T-cell (primary cell): ENCODE data around the gene KCNK15. TPM values are rescaled to one million over a fixed set of nuclear protein-coding genes. Genes with fewer than 3 reads are reported as not detected.

Experiments used
- ATAC-seq, 4 experiments: fragments of 200-7000 bp in 3 of 4; fragments of 150-1000 bp in 1 of 4; cut with Tn5 transposase; replicated peaks in 1 of 4; 1 replicate in 3 of 4; 2 replicates in 1 of 4; pipeline ENCODE4 v1.10.0; 2021; ENCODE audit warnings: moderate library complexity in 3 of 4, mild to moderate bottlenecking in 2 of 4, moderate number of reproducible peaks in 1 of 4
- CTCF ChIA-PET, 2 donors: fragments of 300-600 bp; sonication (Branson Sonifier 250); formaldehyde crosslinking; loops; one replicate each; lab custom pipeline; 2022; ENCODE audit warnings: antibody characterized with exemption in 2 of 2; lab: Charles Lee
- POLR2A ChIA-PET, 2 donors: fragments of 300-600 bp; sonication (Branson Sonifier 250); formaldehyde crosslinking; loops; one replicate each; lab custom pipeline; 2022; ENCODE audit warnings: antibody characterized with exemption in 2 of 2; lab: Charles Lee
- DNase-seq, 35 experiments: peaks; one replicate each; pipeline versions ENCODE4 v3.0.0 to v3.0.0-alpha.2; 2013 to 2023
- H3K27ac ChIP-seq: one replicate; pipeline ENCODE4 v1.5.1; 2013; ENCODE audit warnings: low read length
- H3K27me3 ChIP-seq, 2 experiments: replicated peaks in 1 of 2; 1 replicate in 1 of 2; 2 replicates in 1 of 2; pipeline versions ENCODE4 v1.6.1 to v1.7.0; 2013; ENCODE audit warnings: low read length in 1 of 2, mixed read lengths in 1 of 2; ENCODE audit not compliant: control insufficient read depth in 2 of 2, insufficient read depth in 2 of 2; ENCODE audit errors: extremely low read depth in 1 of 2
- H3K36me3 ChIP-seq, 2 donors: 1 replicate in 1 of 2; 2 replicates in 1 of 2; pipeline versions ENCODE4 v1.6.1 to v1.7.0; 2013; ENCODE audit warnings: low read length in 1 of 2; ENCODE audit not compliant: control insufficient read depth in 2 of 2, insufficient read depth in 1 of 2; ENCODE audit errors: extremely low read depth in 1 of 2
- H3K4me1 ChIP-seq, 2 experiments: 1 replicate in 1 of 2; 2 replicates in 1 of 2; pipeline versions ENCODE4 v1.6.1 to v1.7.0; 2013; ENCODE audit warnings: low read length in 2 of 2, mixed read lengths in 1 of 2; ENCODE audit not compliant: insufficient read depth in 2 of 2, control insufficient read depth in 1 of 2; ENCODE audit errors: extremely low read depth in 1 of 2
- H3K4me3 ChIP-seq, 2 donors: 1 replicate in 1 of 2; 2 replicates in 1 of 2; pipeline versions ENCODE4 v1.5.1 to v1.7.0; 2013; ENCODE audit warnings: mild to moderate bottlenecking in 2 of 2, low read length in 1 of 2, moderate library complexity in 1 of 2; ENCODE audit not compliant: control insufficient read depth in 1 of 2; ENCODE audit errors: extremely low read depth in 1 of 2
- H3K9me3 ChIP-seq: 2 replicates; pipeline ENCODE4 v1.7.0; 2013
- H3K27ac Mint-ChIP-seq, 2 donors: one replicate each; pipeline ENCODE4 v1.8.0; 2020 to 2021; ENCODE audit warnings: mild to moderate bottlenecking in 2 of 2, mixed read lengths in 2 of 2
- H3K27me3 Mint-ChIP-seq, 2 donors: one replicate each; pipeline ENCODE4 v1.8.0; 2021 to 2022; ENCODE audit warnings: mixed read lengths in 2 of 2
- H3K36me3 Mint-ChIP-seq: one replicate; pipeline ENCODE4 v1.8.0; 2021; ENCODE audit warnings: mixed read lengths
- H3K4me1 Mint-ChIP-seq, 3 donors: one replicate each; pipeline ENCODE4 v1.8.0; 2020 to 2022; ENCODE audit warnings: mixed read lengths in 3 of 3, mild to moderate bottlenecking in 1 of 3
- H3K4me3 Mint-ChIP-seq, 3 donors: one replicate each; pipeline ENCODE4 v1.8.0; 2020 to 2022; ENCODE audit warnings: mild to moderate bottlenecking in 3 of 3, mixed read lengths in 3 of 3, moderate library complexity in 3 of 3
- H3K9me3 Mint-ChIP-seq, 3 donors: one replicate each; pipeline ENCODE4 v1.8.0; 2020 to 2022; ENCODE audit warnings: mixed read lengths in 3 of 3
- WGBS: methylation state at CpG from one replicate; pipeline ENCODE4 v1.1.5; 2013; ENCODE audit warnings: missing lambda C conversion rate; ENCODE audit not compliant: insufficient coverage; 5-methylcytosine and 5-hydroxymethylcytosine counted together
- total RNA-seq, 35 experiments: library from RNA in 6 of 35; stranded (reverse) in 6 of 35; fragments of 120-200 nt in 1 of 35; gene quantifications; one replicate each; pipeline versions ENCODE4 v1.2.1 to v1.2.4 and lab custom pipeline; 2013 to 2026

KCNK15 gene
- total RNA-seq, 5 donors from 2014 or later (not counting 1 experiment from before 2014, with no cell fraction given) = 0.13 TPM; not detected in 4

- H3K27ac Mint-ChIP-seq = no peak overlapping the region
- Histone ChIP-seq H3K4me3 (no peak overlapping the region), H3K27me3 (peaks cover 0 to 42% of the 10 kb centered on the region in 2 experiments), H3K27ac (no peak overlapping the region), H3K4me1 (no peaks in the 10 kb centered on the region), H3K9me3 (no peaks in the 10 kb centered on the region), H3K36me3 (no peaks in the 10 kb centered on the region)
- DNase-seq (no peak), ATAC-seq (no peak)
- no peaks in the 10 kb centered on the region for H3K36me3 Mint-ChIP-seq
- no peak overlapping the region for H3K4me3 Mint-ChIP-seq
- ChIA-PET POLR2A (no interaction called here), CTCF (no interaction called here)
- H3K9me3 Mint-ChIP-seq = no peaks in the 10 kb centered on the region
- no peaks in the 10 kb centered on the region for H3K4me1 Mint-ChIP-seq
- H3K27me3 Mint-ChIP-seq = peaks cover 20 to 34% of the 10 kb centered on the region in 2 donors
- 23% methylated on average over 5 of the region's 5 CpGs for WGBS
Measured at GRCh38 chr20:44768854-44769480, 23.3 kb downstream of the KCNK15 start.

DNA sequence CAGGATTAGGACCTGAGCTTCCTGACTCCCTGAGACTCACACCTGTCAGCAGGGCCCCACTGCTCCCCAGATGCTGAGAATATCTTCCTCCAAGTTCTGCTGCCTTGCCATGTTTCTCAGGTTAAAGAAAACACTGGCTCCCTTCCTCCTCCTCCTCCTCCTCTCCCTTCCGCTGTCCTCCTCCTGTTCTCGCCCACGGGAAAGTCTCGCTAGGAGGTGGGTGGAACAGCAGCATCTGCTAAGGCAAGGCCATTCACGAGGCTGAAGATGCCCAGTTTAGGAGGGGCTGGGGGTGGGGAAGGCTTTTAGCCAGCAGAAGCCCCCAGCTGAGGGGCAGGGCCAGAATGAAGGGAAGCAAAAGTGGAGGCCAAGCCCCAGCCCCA lies 23.8 kb downstream of the KCNK15 start:
- Histone ChIP-seq H3K27ac (no peak overlapping the region), H3K9me3 (no peaks in the 10 kb centered on the region), H3K36me3 (no peaks in the 10 kb centered on the region), H3K27me3 (peaks cover 0 to 43% of the 10 kb centered on the region in 2 experiments), H3K4me1 (no peaks in the 10 kb centered on the region), H3K4me3 (no peak overlapping the region)
- ChIA-PET CTCF (no interaction called here), POLR2A (no interaction called here)
- Mint-ChIP-seq H3K4me1 (no peaks in the 10 kb centered on the region), H3K27ac (no peak overlapping the region), H3K4me3 (no peak overlapping the region), H3K27me3 (peaks cover 20 to 30% of the 10 kb centered on the region in 2 donors), H3K36me3 (no peaks in the 10 kb centered on the region), H3K9me3 (no peaks in the 10 kb centered on the region)
- DNase-seq (no peak), ATAC-seq (no peak)
- WGBS = no CpG with 5 or more reads among the region's 5 CpGs

DNA sequence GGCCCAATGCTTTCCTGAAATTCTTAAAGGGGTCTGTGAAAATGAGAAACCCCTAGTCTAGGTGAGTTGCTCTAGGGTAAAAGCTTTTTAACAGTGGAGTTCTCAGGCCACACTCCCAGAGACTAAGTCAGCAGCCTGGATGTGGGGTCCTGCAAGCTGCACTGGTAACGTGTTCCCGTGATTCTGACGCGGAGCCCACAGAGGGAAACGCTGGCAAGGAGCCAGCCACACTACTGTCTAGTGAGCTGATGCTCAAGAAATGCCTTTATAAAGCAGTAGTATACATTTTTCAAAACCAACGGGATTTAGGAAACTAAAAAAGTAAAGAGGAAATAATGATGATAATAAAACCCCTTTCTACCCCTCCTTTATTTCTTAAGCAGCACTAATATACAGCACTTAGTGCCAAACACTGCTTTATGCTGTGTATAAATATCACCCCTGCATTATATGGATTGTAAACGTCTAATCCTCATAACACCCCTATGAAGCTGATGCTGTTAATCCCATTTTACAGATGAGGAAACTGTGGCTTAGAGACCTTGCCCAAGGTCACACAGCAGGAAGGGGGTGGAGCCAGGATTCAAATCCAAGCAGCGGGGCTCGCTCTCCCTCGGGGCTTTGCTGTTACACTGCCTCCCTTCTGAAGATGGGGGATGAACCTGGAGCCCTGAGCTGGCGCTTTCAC lies 25.0 kb downstream of the KCNK15 start:
- Histone ChIP-seq H3K27ac (no peak overlapping the region), H3K36me3 (no peaks in the 10 kb centered on the region), H3K9me3 (no peaks in the 10 kb centered on the region), H3K27me3 (peaks cover 0 to 53% of the 10 kb centered on the region in 2 experiments), H3K4me3 (no peak overlapping the region), H3K4me1 (no peaks in the 10 kb centered on the region)
- Mint-ChIP-seq H3K27me3 (peaks cover 17 to 27% of the 10 kb centered on the region in 2 donors), H3K36me3 (no peaks in the 10 kb centered on the region), H3K9me3 (no peaks in the 10 kb centered on the region), H3K4me3 (no peak overlapping the region), H3K4me1 (no peaks in the 10 kb centered on the region), H3K27ac (no peak overlapping the region)
- 66% methylated on average over 9 of the region's 11 CpGs for WGBS
- POLR2A ChIA-PET = no interaction called here
- ATAC-seq = no peak
- DNase-seq = no peak
- CTCF ChIA-PET = interaction anchor here in 1 of 2 donors (0.5 kb wide), 1 partner anchor 189 kb away, joined by 5 read pairs; no protein-coding TSS in a partner anchor

DNA sequence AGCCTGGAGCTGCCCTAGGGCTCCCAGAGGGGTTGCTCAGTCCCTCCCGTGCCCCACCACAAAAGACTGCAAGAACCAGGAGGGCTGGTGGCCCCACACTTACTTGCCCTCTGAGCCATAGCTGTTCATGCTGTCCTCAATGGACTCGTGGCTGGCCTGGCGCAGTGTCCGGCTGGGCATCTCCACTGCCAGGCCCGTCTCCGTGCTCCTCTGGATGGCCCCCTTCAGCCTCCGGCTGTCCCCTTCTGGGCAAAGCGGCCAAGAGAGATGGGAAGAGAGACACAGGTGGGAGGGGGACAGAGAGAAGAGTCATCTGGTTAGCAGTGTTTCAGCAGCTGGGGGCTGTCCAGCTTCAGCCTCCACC lies 25.5 kb downstream of the KCNK15 start:
- H3K4me1 ChIP-seq = no peaks in the 10 kb centered on the region
- H3K27ac Mint-ChIP-seq = no peak overlapping the region
- no peaks in the 10 kb centered on the region for H3K9me3 ChIP-seq
- H3K4me3 ChIP-seq = no peak overlapping the region
- H3K4me3 Mint-ChIP-seq = no peak overlapping the region
- no peaks in the 10 kb centered on the region for H3K9me3 Mint-ChIP-seq
- H3K27ac ChIP-seq = no peak overlapping the region
- CTCF ChIA-PET = interaction anchor here in 1 of 2 donors (0.5 kb wide), 1 partner anchor 189 kb away, joined by 5 read pairs; no protein-coding TSS in a partner anchor
- peaks cover 15 to 22% of the 10 kb centered on the region in 2 donors for H3K27me3 Mint-ChIP-seq
- no peaks in the 10 kb centered on the region for H3K36me3 Mint-ChIP-seq
- H3K36me3 ChIP-seq = no peaks in the 10 kb centered on the region
- 83% methylated on average over 2 of the region's 8 CpGs for WGBS
- H3K4me1 Mint-ChIP-seq = no peaks in the 10 kb centered on the region
- DNase-seq (no peak), ATAC-seq (no peak)
- peaks cover 0 to 55% of the 10 kb centered on the region in 2 experiments for H3K27me3 ChIP-seq
- POLR2A ChIA-PET = no interaction called here

- Mint-ChIP-seq H3K9me3 (no peaks in the 10 kb centered on the region), H3K27ac (no peak overlapping the region), H3K4me3 (no peak overlapping the region), H3K27me3 (peaks cover 17 to 22% of the 10 kb centered on the region in 2 donors), H3K4me1 (no peaks in the 10 kb centered on the region), H3K36me3 (no peaks in the 10 kb centered on the region)
- H3K4me1 ChIP-seq = no peaks in the 10 kb centered on the region
- H3K9me3 ChIP-seq = no peaks in the 10 kb centered on the region
- DNase-seq = no peak
- ATAC-seq = no peak
- H3K36me3 ChIP-seq = no peaks in the 10 kb centered on the region
- H3K27ac ChIP-seq = no peak overlapping the region
- WGBS = 74% methylated on average over 5 of the region's 8 CpGs
- H3K4me3 ChIP-seq = no peak overlapping the region
- ChIA-PET POLR2A (no interaction called here), CTCF (no interaction called here)
- H3K27me3 ChIP-seq = peaks cover 0 to 46% of the 10 kb centered on the region in 2 experiments
Measured at GRCh38 chr20:44772636-44773035, 27.0 kb downstream of the KCNK15 start.

- Mint-ChIP-seq H3K27me3 (peaks cover 17 to 22% of the 10 kb centered on the region in 2 donors), H3K27ac (no peak overlapping the region), H3K9me3 (no peaks in the 10 kb centered on the region), H3K4me1 (no peaks in the 10 kb centered on the region), H3K36me3 (no peaks in the 10 kb centered on the region), H3K4me3 (no peak overlapping the region)
- H3K36me3 ChIP-seq = no peaks in the 10 kb centered on the region
- ATAC-seq = no peak
- no peaks in the 10 kb centered on the region for H3K4me1 ChIP-seq
- peaks cover 0 to 44% of the 10 kb centered on the region in 2 experiments for H3K27me3 ChIP-seq
- POLR2A ChIA-PET = no interaction called here
- no peak overlapping the region for H3K27ac ChIP-seq
- no peak overlapping the region for H3K4me3 ChIP-seq
- CTCF ChIA-PET = no interaction called here
- WGBS = 36% methylated on average over 5 of the region's 10 CpGs
- DNase-seq = no peak
- H3K9me3 ChIP-seq = no peaks in the 10 kb centered on the region
Measured at GRCh38 chr20:44773070-44773829, 27.6 kb downstream of the KCNK15 start.
